Keratinocyte (primary cell): ENCODE data around the gene THOC5. TPM values are rescaled to one million over a fixed set of nuclear protein-coding genes. Genes with fewer than 3 reads are reported as not detected.
A peak's percentile ranks its signal among the peaks of the same experiment; 100 is the strongest.

Source experiments
- DNase-seq: peaks from one replicate; pipeline ENCODE4 v3.0.0-alpha.2; 2011; ENCODE audit warnings: low read depth, missing footprints, low spot score
- FAIRE-seq: peaks from 2 replicates; lab custom pipeline; 2011; peaks lifted over from hg19 to GRCh38; lab: Jason Lieb, UNC
- H2AFZ ChIP-seq: 2 replicates; pipeline ENCODE4 v1.6.0; 2012; ENCODE audit warnings: low read length, control low read depth, inconsistent platforms; ENCODE audit not compliant: control insufficient read depth
- H3K27ac ChIP-seq: 2 replicates; pipeline ENCODE4 v1.5.1; 2011; ENCODE audit warnings: low read length; ENCODE audit not compliant: control insufficient read depth, insufficient read depth
- H3K27me3 ChIP-seq: 3 replicates; pipeline ENCODE4 v1.6.0; 2011; ENCODE audit warnings: low read length; ENCODE audit not compliant: control insufficient read depth, insufficient read depth; ENCODE audit errors: extremely low read depth
- H3K36me3 ChIP-seq, 2 experiments: 2 replicates in 1 of 2; 3 replicates in 1 of 2; pipeline ENCODE4 v1.5.1; 2011; ENCODE audit warnings: low read length in 2 of 2, mild to moderate bottlenecking in 1 of 2; ENCODE audit not compliant: control insufficient read depth in 2 of 2, insufficient read depth in 2 of 2; ENCODE audit errors: extremely low read depth in 1 of 2
- H3K4me1 ChIP-seq: 3 replicates; pipeline ENCODE4 v1.5.1; 2011; ENCODE audit warnings: low read length; ENCODE audit not compliant: control insufficient read depth, insufficient read depth; ENCODE audit errors: extremely low read depth
- H3K4me2 ChIP-seq: 3 replicates; pipeline ENCODE4 v1.6.0; 2011; ENCODE audit warnings: low read depth, low read length; ENCODE audit not compliant: control insufficient read depth, insufficient read depth; ENCODE audit errors: extremely low read depth
- H3K4me3 ChIP-seq, 3 experiments: fragments of 200-600 bp in 1 of 3; sonication (generic) in 1 of 3; 2 replicates in 2 of 3; 3 replicates in 1 of 3; pipeline ENCODE4 v1.5.1; 2011 to 2016; ENCODE audit warnings: low read length in 3 of 3, mild to moderate bottlenecking in 3 of 3, control low read depth in 2 of 3, inconsistent platforms in 1 of 3, low read depth in 1 of 3, mixed read lengths in 1 of 3, mixed run types in 1 of 3, moderate library complexity in 1 of 3; ENCODE audit not compliant: control insufficient read depth in 2 of 3, insufficient read depth in 2 of 3; ENCODE audit errors: extremely low read depth in 1 of 3
- H3K79me2 ChIP-seq: 2 replicates; pipeline ENCODE4 v1.6.0; 2012; ENCODE audit warnings: low read length; ENCODE audit not compliant: control insufficient read depth, insufficient read depth
- H3K9ac ChIP-seq: 3 replicates; pipeline ENCODE4 v1.6.0; 2011; ENCODE audit warnings: low read length; ENCODE audit not compliant: control insufficient read depth, insufficient read depth; ENCODE audit errors: extremely low read depth
- H3K9me1 ChIP-seq: 3 replicates; pipeline ENCODE4 v1.6.0; 2011; ENCODE audit warnings: low read length; ENCODE audit not compliant: control insufficient read depth, insufficient read depth; ENCODE audit errors: extremely low read depth
- H3K9me3 ChIP-seq: 2 replicates; pipeline ENCODE4 v1.5.1; 2012; ENCODE audit warnings: low read depth, low read length; ENCODE audit not compliant: control insufficient read depth
- H4K20me1 ChIP-seq: 3 replicates; pipeline ENCODE4 v1.6.0; 2011; ENCODE audit warnings: low read length; ENCODE audit not compliant: control insufficient read depth, insufficient read depth; ENCODE audit errors: extremely low read depth
- EZH2 ChIP-seq: IDR thresholded peaks from one replicate; pipeline ENCODE4 v1.6.1; 2012; ENCODE audit warnings: inconsistent platforms, mild to moderate bottlenecking, low read length, moderate library complexity
- dilution Hi-C: fragments of 300-500 bp; cut with MboI; formaldehyde crosslinking; loops from one replicate; pipeline ENCODE4 v1.7.0; 2020; ENCODE audit warnings: low sequenced_read_pairs; ENCODE audit not compliant: extremely low pct_ligation_motif_present
- polyA plus RNA-seq, 5 experiments: library from polyadenylated mRNA; depleted of rRNA in 3 of 5; stranded (reverse) in 3 of 5; stranded (forward) in 1 of 5; unstranded in 1 of 5; fragments of >200 nt; gene quantifications; 1 replicate in 1 of 5; 2 replicates in 3 of 5; 3 replicates in 1 of 5; pipeline versions ENCODE4 v1.2.1 to v1.2.3, GENCODE V29; 2011 to 2012; ENCODE audit warnings: missing spikeins in 2 of 5, low read depth in 1 of 5, low replicate concordance in 1 of 5
- TF ChIP-seq, protein P1 (sequence below), 3 experiments: IDR thresholded peaks in 1 of 3; conservative IDR thresholded peaks in 1 of 3; optimal IDR thresholded peaks in 1 of 3; 2 replicates in 2 of 3; 3 replicates in 1 of 3; pipeline versions ENCODE3 to v1.5.1; 2011; ENCODE audit warnings: low read length in 3 of 3, mild to moderate bottlenecking in 3 of 3, moderate library complexity in 2 of 3, control low read depth in 1 of 3, inconsistent platforms in 1 of 3; ENCODE audit not compliant: insufficient read depth in 2 of 3; ENCODE audit errors: extremely low read depth in 1 of 3

The THOC5 gene
- polyA plus RNA-seq, 1 donor (not counting 4 experiments of a cell fraction or from before 2014, with no cell fraction given) = 35.4 TPM

- Histone ChIP-seq H3K79me2 (peaks cover 7% of the 10 kb centered on the region), H3K4me1 (peaks cover 26% of the 10 kb centered on the region), H3K9me1 (peaks cover 2% of the 10 kb centered on the region), H3K9ac (no peak overlapping the region), H2AFZ (no peak overlapping the region), H3K27ac (no peak overlapping the region), H4K20me1 (no peaks in the 10 kb centered on the region), H3K9me3 (no peaks in the 10 kb centered on the region), H3K36me3 (no peaks in the 10 kb centered on the region), H3K4me2 (no peak overlapping the region), H3K4me3 (no peak overlapping the region), H3K27me3 (no peaks in the 10 kb centered on the region)
- FAIRE-seq = no peak
- TF ChIP-seq, protein P1, sequence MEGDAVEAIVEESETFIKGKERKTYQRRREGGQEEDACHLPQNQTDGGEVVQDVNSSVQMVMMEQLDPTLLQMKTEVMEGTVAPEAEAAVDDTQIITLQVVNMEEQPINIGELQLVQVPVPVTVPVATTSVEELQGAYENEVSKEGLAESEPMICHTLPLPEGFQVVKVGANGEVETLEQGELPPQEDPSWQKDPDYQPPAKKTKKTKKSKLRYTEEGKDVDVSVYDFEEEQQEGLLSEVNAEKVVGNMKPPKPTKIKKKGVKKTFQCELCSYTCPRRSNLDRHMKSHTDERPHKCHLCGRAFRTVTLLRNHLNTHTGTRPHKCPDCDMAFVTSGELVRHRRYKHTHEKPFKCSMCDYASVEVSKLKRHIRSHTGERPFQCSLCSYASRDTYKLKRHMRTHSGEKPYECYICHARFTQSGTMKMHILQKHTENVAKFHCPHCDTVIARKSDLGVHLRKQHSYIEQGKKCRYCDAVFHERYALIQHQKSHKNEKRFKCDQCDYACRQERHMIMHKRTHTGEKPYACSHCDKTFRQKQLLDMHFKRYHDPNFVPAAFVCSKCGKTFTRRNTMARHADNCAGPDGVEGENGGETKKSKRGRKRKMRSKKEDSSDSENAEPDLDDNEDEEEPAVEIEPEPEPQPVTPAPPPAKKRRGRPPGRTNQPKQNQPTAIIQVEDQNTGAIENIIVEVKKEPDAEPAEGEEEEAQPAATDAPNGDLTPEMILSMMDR (optimal IDR thresholded peaks at IDR 0.05 in 1 of 3, IDR thresholded peaks at IDR 0.05 in 1 of 3, conservative IDR thresholded peaks at IDR 0.05 in 1 of 3; ENCODE audit: extremely low read depth in 1 of 3, insufficient read depth in 2 of 3, low read length in 3 of 3) = no peak
- TF ChIP-seq EZH2 = no peak
- dilution Hi-C loops = no loop called here
- DNase-seq = no peak
These were observed 31.4 kb upstream of the THOC5 start for GRCh38 chr22:29584975-29585374.

DNA sequence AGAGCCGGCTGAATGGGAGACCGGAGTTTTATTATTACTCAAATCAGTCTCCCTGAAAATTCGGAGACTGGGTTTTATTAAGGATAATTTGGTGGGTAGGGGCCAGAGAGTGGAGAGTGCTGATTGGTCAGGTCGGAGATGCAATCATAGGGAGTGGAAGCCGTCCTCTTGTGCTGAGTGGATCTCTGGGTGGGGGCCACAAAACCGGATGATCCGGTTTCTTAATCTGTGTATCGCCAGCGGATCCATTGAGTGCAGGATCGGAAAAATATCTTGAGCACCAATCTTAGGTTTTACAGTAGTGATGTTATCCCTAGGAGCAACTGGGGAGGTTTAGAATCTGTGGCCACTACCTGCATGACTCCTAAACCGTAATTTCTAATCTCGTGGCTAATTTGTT, 28.2 kb upstream of the THOC5 start:
- no peak overlapping the region for H3K27ac ChIP-seq
- H3K79me2 ChIP-seq = peaks cover 11% of the 10 kb centered on the region
- no peaks in the 10 kb centered on the region for H3K9me3 ChIP-seq
- FAIRE-seq (peak; percentile 68), DNase-seq (no peak)
- dilution Hi-C loops = no loop called here
- H3K4me3 ChIP-seq = peak overlapping the region; percentile 22 to 79 (median 63)
- peak overlapping the region; percentile 93 for H3K4me2 ChIP-seq
- H3K9me1 ChIP-seq = no peaks in the 10 kb centered on the region
- H3K36me3 ChIP-seq = peaks cover 0 to 3% of the 10 kb centered on the region in 2 experiments
- TF ChIP-seq, protein P1 (optimal IDR thresholded peaks at IDR 0.05 in 1 of 3, IDR thresholded peaks at IDR 0.05 in 1 of 3, conservative IDR thresholded peaks at IDR 0.05 in 1 of 3; ENCODE audit: extremely low read depth in 1 of 3, insufficient read depth in 2 of 3, low read length in 3 of 3) = no peak
- TF ChIP-seq EZH2 = no peak
- H3K27me3 ChIP-seq = no peaks in the 10 kb centered on the region
- H3K9ac ChIP-seq = no peak overlapping the region
- H4K20me1 ChIP-seq = no peaks in the 10 kb centered on the region
- H2AFZ ChIP-seq = peak overlapping the region; percentile 54
- H3K4me1 ChIP-seq = peaks cover 13% of the 10 kb centered on the region
